ENCODE measurements around the gene GUCY2C. TPM values are rescaled to one million over a fixed set of nuclear protein-coding genes. Genes with fewer than 3 reads are reported as not detected.

GUCY2C gene
- total RNA-seq, 2 experiments from 2014 or later = not detected

DNA sequence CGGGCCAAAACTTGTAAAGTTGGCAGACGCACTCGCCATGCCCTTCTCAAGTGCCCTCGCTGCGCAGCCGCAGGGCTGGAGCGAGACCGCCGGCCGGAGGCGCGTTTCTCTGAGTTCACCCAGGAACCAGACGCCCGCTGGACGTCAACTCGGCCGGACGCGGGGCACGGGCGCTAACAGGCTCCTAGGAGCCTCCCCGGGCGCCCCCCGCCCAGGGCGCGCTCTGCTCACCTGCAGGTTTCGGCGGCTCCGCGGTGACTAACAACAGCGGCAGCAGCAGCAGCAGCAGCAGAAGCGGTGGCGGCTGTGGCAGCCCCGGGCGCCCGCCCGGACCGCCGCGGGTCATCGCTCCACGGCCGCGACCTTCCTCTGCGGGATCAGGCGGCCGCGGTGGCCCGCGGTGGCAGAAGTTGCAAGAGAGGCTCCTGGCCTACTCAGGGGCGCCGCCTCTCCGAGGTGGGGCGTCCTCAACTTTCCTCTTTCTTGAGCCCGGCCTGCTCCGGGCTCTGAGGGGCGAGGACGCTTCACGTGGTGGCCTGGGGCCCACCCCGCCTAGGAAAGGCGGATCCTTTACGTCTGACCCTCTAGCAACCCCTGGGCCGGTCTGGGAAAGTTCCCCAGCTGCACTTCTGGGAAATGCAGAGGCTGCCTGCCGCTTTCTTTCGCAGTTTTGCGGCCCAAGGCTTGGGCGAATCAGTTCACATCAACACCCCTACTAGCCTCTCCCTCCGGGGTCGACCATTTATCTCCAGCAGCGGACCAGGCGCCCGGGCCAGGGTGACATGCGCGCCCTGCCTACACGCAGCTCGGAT, 128.8 kb downstream of the GUCY2C start, which contains the start of gene PLBD1:
Gene PLBD1 (minus strand): TSS at position 533 of the 812 bp plus-strand sequence. CDS start 187 bp downstream, at position 346.
- Mint-ChIP-seq H3K27me3 (peaks cover 17% of the 10 kb centered on the region), H3K36me3 (ENCODE audit: low read depth) (no peaks in the 10 kb centered on the region), H3K4me1 (peaks cover 4% of the 10 kb centered on the region), H3K4me3 (peak within 1 kb of the TSS; percentile 38), H3K27ac (no peak within 1 kb of the TSS), H3K9me3 (ENCODE audit: low read depth) (no peaks in the 10 kb centered on the region)
- ATAC-seq (peak; percentile 68), DNase-seq (peak; percentile 49)
- intact Hi-C loops (cut with DNase I, micrococcal nuclease) = no loop called here
- ChIA-PET CTCF (no interaction called here), POLR2A (no interaction called here)

DNA sequence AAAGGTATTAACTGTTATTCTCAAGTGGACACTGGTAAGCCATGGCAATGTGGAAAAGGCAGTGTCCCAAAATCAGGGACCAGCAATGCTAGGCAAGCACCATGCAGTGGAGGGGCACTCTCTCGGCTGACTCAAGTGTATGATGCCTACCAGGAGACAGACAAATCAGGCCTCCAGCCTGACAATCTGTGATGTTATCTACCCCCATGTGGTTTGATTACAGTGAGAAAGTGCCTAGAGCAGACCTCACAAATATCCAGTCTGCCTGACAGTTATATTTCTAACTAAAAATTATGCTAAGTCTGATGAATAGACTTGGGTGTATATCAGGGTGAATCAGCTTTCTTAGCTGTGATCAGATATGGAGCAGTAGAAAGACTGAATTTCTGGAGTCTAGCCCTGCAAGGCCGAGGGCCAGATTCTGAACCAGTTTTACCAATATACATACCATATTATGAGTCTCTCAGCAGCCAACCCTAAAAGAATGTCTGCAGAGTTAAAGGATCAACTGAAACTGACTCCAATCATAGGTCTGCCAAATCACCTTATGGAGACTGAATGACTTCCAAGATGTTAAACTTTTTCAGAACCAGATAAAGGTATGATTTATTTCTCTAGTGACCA, 132.0 kb downstream of the GUCY2C start:
- no peak for ATAC-seq

DNA sequence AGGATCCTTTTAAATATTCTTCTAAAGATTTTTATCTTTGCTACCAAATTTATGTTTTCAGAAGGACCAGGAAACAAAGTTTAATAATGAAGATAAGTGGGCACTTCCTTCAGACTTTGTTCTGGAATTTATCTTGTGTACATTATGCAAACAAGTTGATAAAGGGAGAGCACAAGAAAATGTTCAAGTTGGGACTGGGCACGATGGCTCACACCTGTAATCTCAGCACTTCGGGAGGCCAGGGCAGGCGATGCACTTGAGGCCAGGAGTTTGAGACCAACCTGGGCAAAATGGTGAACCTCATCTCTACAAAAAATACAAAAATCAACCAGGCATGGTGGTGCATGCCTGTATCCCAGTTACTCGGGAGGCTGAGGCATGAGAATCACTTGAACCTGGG, 133.4 kb downstream of the GUCY2C start:
- ChIA-PET POLR2A (no interaction called here), CTCF (no interaction called here)
- H3K9me3 Mint-ChIP-seq (ENCODE audit: low read depth) = no peaks in the 10 kb centered on the region
- H3K36me3 Mint-ChIP-seq (ENCODE audit: low read depth) = no peaks in the 10 kb centered on the region
- ATAC-seq (no peak), DNase-seq (no peak)
- H3K27ac Mint-ChIP-seq = no peak overlapping the region
- intact Hi-C loops (cut with DNase I, micrococcal nuclease) = no loop called here
- peaks cover 2% of the 10 kb centered on the region for H3K4me1 Mint-ChIP-seq
- H3K4me3 Mint-ChIP-seq = no peak overlapping the region
- peaks cover 5% of the 10 kb centered on the region for H3K27me3 Mint-ChIP-seq

More for the DNA sequence above, 132.0 kb downstream of the GUCY2C start:
- no peak for DNase-seq
- ChIA-PET POLR2A (no interaction called here), CTCF (no interaction called here)
- Mint-ChIP-seq H3K9me3 (ENCODE audit: low read depth) (no peaks in the 10 kb centered on the region), H3K27me3 (peaks cover 11% of the 10 kb centered on the region), H3K36me3 (ENCODE audit: low read depth) (no peaks in the 10 kb centered on the region), H3K27ac (no peak overlapping the region), H3K4me3 (no peak overlapping the region), H3K4me1 (peaks cover 4% of the 10 kb centered on the region)
- intact Hi-C loops (cut with DNase I, micrococcal nuclease) = no loop called here

Other genes with a start within 250 kb of the GUCY2C start
- gene PLBD1, start 128.7 kb downstream of the GUCY2C start, total RNA-seq = not detected
- gene WBP11, start 106.9 kb upstream of the GUCY2C start, total RNA-seq = 100 to 1,000 TPM; 143 to 193 TPM
- 1 to 10 TPM; 2.9 to 3.0 TPM for gene C12orf60, start 107.1 kb upstream of the GUCY2C start, total RNA-seq
- not detected for gene SMCO3, start 117.6 kb upstream of the GUCY2C start, total RNA-seq
- gene ART4, start 146.9 kb upstream of the GUCY2C start, total RNA-seq = not detected
- gene MGP, start 189.3 kb upstream of the GUCY2C start, total RNA-seq = not detected
- gene ERP27, start 241.9 kb upstream of the GUCY2C start, total RNA-seq = 1 to 10 TPM; 1.7 to 2.0 TPM

All from activated CD4-positive, alpha-beta T cell treated with anti-CD3 and anti-CD28 coated beads for 36 hours (primary cell).